K562 (cell line): ENCODE results near the gene PLEKHA7. TPM values are rescaled to one million over a fixed set of nuclear protein-coding genes. Genes with fewer than 3 reads are reported as not detected.

ENCODE experiments used
- E2F4 ChIP-seq: sonication (generic); formaldehyde crosslinking; IDR thresholded peaks from 2 replicates; pipeline ENCODE4 v1.8.0; 2022; ENCODE audit warnings: mild to moderate bottlenecking, low read depth, missing genetic modification reagents
- IRF9 ChIP-seq: fragments of 450-650 bp; IDR thresholded peaks from 2 replicates; pipeline ENCODE4 v1.6.1; 2016; ENCODE audit warnings: missing biosample characterization, missing genetic modification characterization
- NONO ChIP-seq, 2 experiments: fragments of 200-400 bp in 1 of 2; fragments of 450-650 bp in 1 of 2; formaldehyde crosslinking in 1 of 2; IDR thresholded peaks; 2 replicates each; pipeline ENCODE4 v1.6.1; 2017; ENCODE audit warnings: low read depth in 2 of 2, mild to moderate bottlenecking in 2 of 2, moderate library complexity in 2 of 2, low read length in 1 of 2
- NR1H2 ChIP-seq: sonication (generic); formaldehyde crosslinking; IDR thresholded peaks from 2 replicates; pipeline ENCODE4 v1.4.0; 2020; ENCODE audit warnings: mild to moderate bottlenecking, missing genetic modification reagents
- RBM39 ChIP-seq: fragments of 200-400 bp; formaldehyde crosslinking; optimal IDR thresholded peaks from 2 replicates; pipeline ENCODE3; 2018; ENCODE audit warnings: low read depth, low read length
- SIX5 ChIP-seq, 2 experiments: IDR thresholded peaks; 2 replicates each; pipeline ENCODE4 v1.6.1; 2011; ENCODE audit warnings: low read length in 2 of 2, borderline replicate concordance in 1 of 2, low read depth in 1 of 2, mild to moderate bottlenecking in 1 of 2, moderate library complexity in 1 of 2; ENCODE audit not compliant: insufficient read depth in 1 of 2
- SMARCA4 ChIP-seq: fragments of 450-650 bp; IDR thresholded peaks from 2 replicates; pipeline ENCODE4 v1.6.1; 2016
- TAF1 ChIP-seq: IDR thresholded peaks from 2 replicates; pipeline ENCODE4 v1.6.1; 2011; ENCODE audit warnings: mild to moderate bottlenecking, low read length, moderate library complexity; ENCODE audit not compliant: insufficient read depth, control insufficient read depth, severe bottlenecking; ENCODE audit errors: extremely low read depth
- TEAD4 ChIP-seq, 2 experiments: sonication (generic) in 1 of 2; formaldehyde crosslinking in 1 of 2; IDR thresholded peaks; 2 replicates each; pipeline versions ENCODE4 v1.6.1 to v1.8.0; 2012 to 2022; ENCODE audit warnings: borderline replicate concordance in 1 of 2, inconsistent platforms in 1 of 2, low read length in 1 of 2, mild to moderate bottlenecking in 1 of 2, missing genetic modification reagents in 1 of 2
- TOE1 ChIP-seq, 2 experiments: fragments of 450-650 bp in 1 of 2; sonication (generic) in 1 of 2; formaldehyde crosslinking in 1 of 2; IDR thresholded peaks; 2 replicates each; pipeline versions ENCODE4 v1.7.1 to v1.8.0; 2016 to 2022; ENCODE audit warnings: borderline replicate concordance in 2 of 2, mild to moderate bottlenecking in 2 of 2, antibody characterized with exemption in 1 of 2, inconsistent platforms in 1 of 2, low read depth in 1 of 2, missing genetic modification reagents in 1 of 2, moderate library complexity in 1 of 2
- YY1 ChIP-seq, 3 experiments: IDR thresholded peaks; 2 replicates each; pipeline ENCODE4 v1.6.1; 2011; ENCODE audit warnings: low read length in 2 of 3, mild to moderate bottlenecking in 2 of 3, moderate library complexity in 2 of 3, borderline replicate concordance in 1 of 3, control low read depth in 1 of 3, low read depth in 1 of 3; ENCODE audit not compliant: insufficient read depth in 3 of 3, insufficient replicate concordance in 2 of 3, control insufficient read depth in 1 of 3, insufficient read length in 1 of 3; ENCODE audit errors: extremely low read depth in 1 of 3
- ZNF197 ChIP-seq: fragments of 200-800 bp; sonication (Bioruptor generic); IDR thresholded peaks from 2 replicates; pipeline ENCODE4 v1.6.1; 2016; ENCODE audit warnings: low read depth, missing genetic modification characterization, missing compliant biosample characterization
- ZNF445 ChIP-seq: fragments of 250-450 bp; sonication (Bioruptor Pico); IDR thresholded peaks from 2 replicates; pipeline ENCODE4 v1.4.0; 2020; ENCODE audit warnings: low read depth, mild to moderate bottlenecking, moderate library complexity
- ZNF561 ChIP-seq: fragments of 450-650 bp; formaldehyde crosslinking; conservative IDR thresholded peaks from 2 replicates; pipeline ENCODE4 v1.4.0; 2020; ENCODE audit warnings: mild to moderate bottlenecking, moderate library complexity
- ZZZ3 ChIP-seq: fragments of 450-650 bp; IDR thresholded peaks from 2 replicates; pipeline ENCODE4 v1.6.1; 2016; ENCODE audit warnings: antibody characterized with exemption, mild to moderate bottlenecking, moderate library complexity
- polyA plus RNA-seq, 8 experiments: library from polyadenylated mRNA; depleted of rRNA in 4 of 8; stranded (reverse) in 5 of 8; unstranded in 3 of 8; fragments of >200 nt; fragmentation: Nextera tagmentation in 2 of 8; fragmentation: Illumina TruSeq in 1 of 8; extraction: Ambion mirVana in 2 of 8; extraction: Trizol in 1 of 8; gene quantifications; 2 replicates each; pipeline versions ENCODE4 v1.2.1 to v1.2.3, GENCODE V29; 2011 to 2014; ENCODE audit warnings: inconsistent platforms in 1 of 8, missing spikeins in 1 of 8
- total RNA-seq, 7 experiments: library from RNA; depleted of rRNA in 6 of 7; stranded (reverse); fragments of >200 nt in 6 of 7; fragmentation: Illumina TruSeq in 2 of 7; extraction: Trizol in 2 of 7; gene quantifications; 2 replicates each; pipeline versions ENCODE4 v1.2.1 to v1.2.3, GENCODE V29; 2011 to 2021; ENCODE audit warnings: low replicate concordance in 1 of 7
- TF ChIP-seq, protein P1 (sequence below): sonication (generic); formaldehyde crosslinking; IDR thresholded peaks from 2 replicates; pipeline ENCODE4 v1.8.0; 2022; ENCODE audit warnings: mild to moderate bottlenecking, missing genetic modification reagents
- TF ChIP-seq, protein P2 (sequence below): fragments of 450-650 bp; IDR thresholded peaks from 2 replicates; pipeline ENCODE4 v1.6.1; 2016; ENCODE audit warnings: mild to moderate bottlenecking
- TF ChIP-seq, protein P3 (sequence below): fragments of 250-450 bp; sonication (Bioruptor Pico); IDR thresholded peaks from 2 replicates; pipeline ENCODE4 v1.9.0; 2021; ENCODE audit warnings: mild to moderate bottlenecking

The PLEKHA7 gene
- total and polyA plus RNA-seq, 9 of the 15 experiments (the other 6 are each of a cell fraction or from before 2014, with no cell fraction given) = 0.06 to 0.77 (median 0.20) TPM; not detected in 1

DNA sequence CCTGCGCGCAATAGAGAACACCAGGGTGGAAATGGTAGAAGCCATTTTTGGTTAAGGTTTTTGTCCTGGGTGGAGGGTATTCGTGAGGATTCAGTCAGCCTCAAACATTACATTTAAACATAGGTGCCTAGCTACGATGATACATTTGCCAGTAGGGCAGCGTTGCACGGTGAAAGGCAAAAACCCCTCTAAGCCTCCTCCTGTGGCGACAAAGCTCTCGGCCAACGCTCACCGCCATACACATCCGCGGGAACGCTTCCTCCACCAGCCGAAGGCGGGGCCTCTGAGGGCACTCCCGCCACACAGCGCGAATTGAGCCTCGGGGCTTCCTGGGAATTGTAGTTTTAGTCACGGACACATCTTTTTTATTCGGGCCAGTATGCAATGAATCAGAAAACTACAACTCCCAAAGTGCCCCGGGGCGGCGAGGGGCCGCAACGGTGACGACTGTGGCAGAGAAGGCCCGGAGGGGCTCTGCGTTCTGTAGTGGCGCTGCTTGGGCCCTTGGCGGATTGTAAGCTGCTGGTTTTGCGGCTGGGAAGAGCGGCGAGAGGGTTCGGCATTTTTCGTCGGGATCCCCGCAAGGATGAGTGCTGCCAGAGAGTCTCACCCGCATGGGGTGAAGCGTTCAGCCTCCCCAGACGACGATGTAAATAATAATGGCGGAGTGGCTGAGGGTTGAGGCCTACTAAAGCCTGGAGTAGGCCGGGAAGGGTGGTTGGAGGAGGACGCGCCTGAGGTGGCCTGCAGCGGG is 275.8 kb downstream of the PLEKHA7 start, which contains the start of gene C11orf58 (continued):
- TF ChIP-seq TOE1 (IDR thresholded peaks at IDR 0.05; ENCODE audit: borderline replicate concordance) = 0 out of 2 replicates have a peak, but pooled peaks have one; percentile 11
- TF ChIP-seq TOE1 (CRISPR knock-in tag; IDR thresholded peaks at IDR 0.05; ENCODE audit: borderline replicate concordance, low read depth) = no peak
- TF ChIP-seq, protein P1, sequence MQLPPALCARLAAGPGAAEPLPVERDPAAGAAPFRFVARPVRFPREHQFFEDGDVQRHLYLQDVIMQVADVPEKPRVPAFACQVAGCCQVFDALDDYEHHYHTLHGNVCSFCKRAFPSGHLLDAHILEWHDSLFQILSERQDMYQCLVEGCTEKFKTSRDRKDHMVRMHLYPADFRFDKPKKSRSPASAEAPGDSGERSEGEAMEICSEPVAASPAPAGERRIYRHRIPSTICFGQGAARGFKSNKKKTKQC (CRISPR knock-in tag) = peak; percentile 40; the same call in 1 of the 2 replicates
- TF ChIP-seq SIX5 (IDR thresholded peaks at IDR 0.05; ENCODE audit: borderline replicate concordance in 1 of 2, insufficient read depth in 1 of 2, low read depth in 1 of 2, low read length in 2 of 2) = peak; percentile 92
- TF ChIP-seq, protein P2, sequence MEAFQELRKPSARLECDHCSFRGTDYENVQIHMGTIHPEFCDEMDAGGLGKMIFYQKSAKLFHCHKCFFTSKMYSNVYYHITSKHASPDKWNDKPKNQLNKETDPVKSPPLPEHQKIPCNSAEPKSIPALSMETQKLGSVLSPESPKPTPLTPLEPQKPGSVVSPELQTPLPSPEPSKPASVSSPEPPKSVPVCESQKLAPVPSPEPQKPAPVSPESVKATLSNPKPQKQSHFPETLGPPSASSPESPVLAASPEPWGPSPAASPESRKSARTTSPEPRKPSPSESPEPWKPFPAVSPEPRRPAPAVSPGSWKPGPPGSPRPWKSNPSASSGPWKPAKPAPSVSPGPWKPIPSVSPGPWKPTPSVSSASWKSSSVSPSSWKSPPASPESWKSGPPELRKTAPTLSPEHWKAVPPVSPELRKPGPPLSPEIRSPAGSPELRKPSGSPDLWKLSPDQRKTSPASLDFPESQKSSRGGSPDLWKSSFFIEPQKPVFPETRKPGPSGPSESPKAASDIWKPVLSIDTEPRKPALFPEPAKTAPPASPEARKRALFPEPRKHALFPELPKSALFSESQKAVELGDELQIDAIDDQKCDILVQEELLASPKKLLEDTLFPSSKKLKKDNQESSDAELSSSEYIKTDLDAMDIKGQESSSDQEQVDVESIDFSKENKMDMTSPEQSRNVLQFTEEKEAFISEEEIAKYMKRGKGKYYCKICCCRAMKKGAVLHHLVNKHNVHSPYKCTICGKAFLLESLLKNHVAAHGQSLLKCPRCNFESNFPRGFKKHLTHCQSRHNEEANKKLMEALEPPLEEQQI = no peak
- TF ChIP-seq E2F4 (CRISPR knock-in tag) = 0 out of 2 replicates have a peak, but pooled peaks have one; percentile 61
- no peak for TF ChIP-seq ZNF445 (CRISPR knock-in tag)
- TF ChIP-seq ZNF561 = no peak
- peak; percentile 58 for TF ChIP-seq RBM39
- TF ChIP-seq IRF9 (tag) = no peak
- peak; percentile 55 to 89 (median 79) for TF ChIP-seq YY1 (IDR thresholded peaks at IDR 0.05; ENCODE audit: borderline replicate concordance in 1 of 3, control insufficient read depth in 1 of 3, extremely low read depth in 1 of 3, insufficient read depth in 3 of 3, insufficient read length in 1 of 3, insufficient replicate concordance in 2 of 3, low read depth in 1 of 3, low read length in 2 of 3)
- TF ChIP-seq ZZZ3 = peak; percentile 96
- TF ChIP-seq TAF1 = peak; percentile 93
- TF ChIP-seq, protein P3, sequence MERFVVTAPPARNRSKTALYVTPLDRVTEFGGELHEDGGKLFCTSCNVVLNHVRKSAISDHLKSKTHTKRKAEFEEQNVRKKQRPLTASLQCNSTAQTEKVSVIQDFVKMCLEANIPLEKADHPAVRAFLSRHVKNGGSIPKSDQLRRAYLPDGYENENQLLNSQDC (CRISPR knock-in tag) = 0 out of 2 replicates have a peak, but pooled peaks have one; percentile 33
- no peak for TF ChIP-seq SMARCA4
- 0 out of 4 replicates have a peak, but pooled peaks of 1 of the 2 experiments have one; percentile 33 for TF ChIP-seq NONO (IDR thresholded peaks at IDR 0.05; ENCODE audit: low read depth in 2 of 2, low read length in 1 of 2)
- TF ChIP-seq ZNF197 = peak; percentile 90
- TF ChIP-seq TEAD4 (IDR thresholded peaks at IDR 0.05; ENCODE audit: low read length) = peak; percentile 37; the same call in 1 of the 2 replicates
- no peak for TF ChIP-seq TEAD4 (CRISPR knock-in tag; IDR thresholded peaks at IDR 0.05; ENCODE audit: borderline replicate concordance)
- peak; percentile 67; the same call in 1 of the 2 replicates for TF ChIP-seq NR1H2 (CRISPR knock-in tag)
